Fibroblast of skin of left quadriceps (primary cell): Measurements from ENCODE around the gene SMAD7.
A peak's percentile ranks its signal among the peaks of the same experiment; 100 is the strongest.

Experiments used
- DNase-seq, 2 experiments: peaks; one replicate each; pipeline ENCODE4 v3.0.0-alpha.2; 2013; ENCODE audit warnings: low read depth in 2 of 2

SMAD7 gene, protein sequence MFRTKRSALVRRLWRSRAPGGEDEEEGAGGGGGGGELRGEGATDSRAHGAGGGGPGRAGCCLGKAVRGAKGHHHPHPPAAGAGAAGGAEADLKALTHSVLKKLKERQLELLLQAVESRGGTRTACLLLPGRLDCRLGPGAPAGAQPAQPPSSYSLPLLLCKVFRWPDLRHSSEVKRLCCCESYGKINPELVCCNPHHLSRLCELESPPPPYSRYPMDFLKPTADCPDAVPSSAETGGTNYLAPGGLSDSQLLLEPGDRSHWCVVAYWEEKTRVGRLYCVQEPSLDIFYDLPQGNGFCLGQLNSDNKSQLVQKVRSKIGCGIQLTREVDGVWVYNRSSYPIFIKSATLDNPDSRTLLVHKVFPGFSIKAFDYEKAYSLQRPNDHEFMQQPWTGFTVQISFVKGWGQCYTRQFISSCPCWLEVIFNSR

DNA sequence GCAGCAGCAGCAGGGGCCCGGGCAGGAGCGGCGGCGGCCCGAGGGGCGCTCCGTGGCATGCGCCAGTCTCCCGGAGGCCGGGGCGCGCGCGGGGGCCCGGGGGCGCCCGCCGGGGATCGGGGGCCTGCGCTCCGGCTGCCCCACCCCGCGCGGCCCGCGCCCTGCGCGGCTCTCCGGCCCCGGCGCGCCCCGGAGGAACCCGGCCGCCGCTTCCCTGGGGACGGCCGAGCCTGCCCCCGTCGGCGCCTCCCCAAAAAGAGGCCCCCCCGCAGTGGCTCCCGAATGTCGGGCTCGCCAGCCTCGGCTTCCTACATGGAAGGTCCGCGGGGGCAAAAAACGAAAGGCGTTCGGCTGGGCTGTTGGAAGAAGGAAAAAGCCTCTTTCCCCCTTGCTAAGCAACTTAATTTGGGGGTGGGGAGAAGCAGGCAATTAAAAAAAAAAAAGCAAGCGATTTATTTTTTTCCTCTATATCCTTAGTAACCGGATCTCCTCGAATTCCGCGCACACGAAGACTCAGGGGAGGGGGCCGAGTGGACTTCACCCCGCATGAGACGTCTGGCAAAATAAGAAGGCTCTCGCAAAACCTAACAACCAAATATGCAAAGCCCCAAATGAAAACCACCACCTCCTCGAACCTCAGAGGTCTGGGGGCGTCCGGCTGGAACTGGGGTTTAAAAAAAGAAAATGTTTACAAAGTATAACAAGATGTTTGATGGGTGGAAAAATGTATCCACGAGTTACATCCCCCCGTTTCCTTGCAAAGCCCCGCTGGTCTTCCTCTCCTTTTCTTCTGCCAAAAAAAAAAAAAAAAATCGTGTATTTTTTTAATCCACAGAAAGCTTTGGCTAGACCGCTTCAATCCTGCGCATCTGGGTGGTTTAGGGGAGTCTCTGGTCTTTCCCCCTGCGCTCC is at the start of gene SMAD7:
Gene SMAD7 (minus strand): TSS at position 430 of the 912 bp plus-strand sequence. CDS start 541 bp downstream, outside the sequence.
- DNase-seq = no peak

DNA sequence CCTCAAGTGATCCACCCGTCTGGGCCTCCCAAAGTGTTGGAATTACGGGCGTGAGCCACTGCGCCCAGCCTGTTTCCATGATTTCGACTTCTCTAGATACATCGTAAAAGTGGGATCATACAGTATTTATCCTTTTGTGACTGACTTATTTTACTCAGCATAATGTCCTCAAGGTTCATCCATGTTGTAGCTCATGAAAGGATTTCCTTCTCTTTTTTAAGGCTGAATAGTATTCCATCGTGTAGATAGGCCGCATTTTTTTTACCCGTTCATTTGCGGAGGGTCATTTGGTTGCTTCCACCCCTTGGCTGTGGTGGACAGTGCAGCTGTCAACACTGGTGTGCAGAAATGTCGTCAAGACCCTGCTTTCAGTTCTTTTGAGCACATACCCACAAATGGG is 48.8 kb upstream of the SMAD7 start:
- no peak for DNase-seq

DNA sequence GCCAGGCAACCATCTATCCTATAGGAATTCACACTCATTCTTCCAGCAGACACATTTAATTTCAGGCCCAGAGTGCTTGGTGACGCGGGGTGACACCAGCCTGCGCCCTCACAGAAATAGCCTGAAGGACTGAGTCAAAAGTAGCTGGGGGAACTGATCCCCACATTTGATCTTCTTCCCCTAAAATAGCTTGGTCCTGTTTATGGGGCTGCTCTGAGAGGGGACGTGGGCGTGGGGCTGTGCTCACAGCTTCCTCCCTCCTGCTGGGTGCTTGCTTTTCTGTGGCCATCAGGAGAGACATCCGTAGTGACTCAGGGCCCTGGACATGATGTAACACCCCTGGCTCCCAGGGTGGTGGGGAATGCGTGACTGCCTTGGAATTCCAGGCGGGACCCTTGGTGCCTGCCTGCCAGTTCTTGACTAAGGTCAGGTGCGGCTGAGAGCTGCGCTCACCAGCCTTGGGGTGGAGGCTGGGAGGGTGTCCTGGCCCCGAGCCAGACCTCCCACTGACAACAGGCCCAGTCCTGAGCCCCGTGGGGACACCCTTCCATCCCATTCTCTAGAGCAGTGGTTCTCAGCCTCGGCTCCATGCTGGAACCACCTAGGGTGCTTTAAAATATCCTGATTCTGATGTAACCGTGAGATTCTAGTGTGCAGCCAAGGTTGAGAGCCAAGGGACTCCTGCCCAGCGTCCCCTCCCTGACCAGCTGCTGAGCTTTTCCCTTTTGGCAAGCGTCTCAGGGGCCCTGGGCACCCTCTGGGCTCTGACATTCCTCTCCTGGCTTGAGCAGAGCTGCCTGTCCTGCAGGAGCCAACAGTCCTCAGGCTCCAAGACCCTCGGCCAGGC is 47.4 kb upstream of the SMAD7 start:
- peak; percentile 88 to 90 for DNase-seq

DNA sequence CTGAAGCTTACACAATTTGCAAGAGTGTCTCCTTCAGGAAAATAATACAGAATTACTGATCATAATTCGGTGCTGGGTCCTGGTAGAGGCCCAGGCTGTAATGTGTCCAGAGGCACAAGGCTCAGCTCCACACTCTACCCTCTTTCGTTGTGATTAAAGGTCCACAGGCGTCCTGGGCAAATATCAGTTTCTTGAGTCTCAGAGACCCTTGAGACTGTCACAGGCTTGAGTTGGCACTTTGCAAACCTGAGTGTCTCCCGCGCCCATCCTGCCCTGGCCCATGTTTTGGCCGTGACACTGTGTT is 46.9 kb upstream of the SMAD7 start:
- no peak for DNase-seq

DNA sequence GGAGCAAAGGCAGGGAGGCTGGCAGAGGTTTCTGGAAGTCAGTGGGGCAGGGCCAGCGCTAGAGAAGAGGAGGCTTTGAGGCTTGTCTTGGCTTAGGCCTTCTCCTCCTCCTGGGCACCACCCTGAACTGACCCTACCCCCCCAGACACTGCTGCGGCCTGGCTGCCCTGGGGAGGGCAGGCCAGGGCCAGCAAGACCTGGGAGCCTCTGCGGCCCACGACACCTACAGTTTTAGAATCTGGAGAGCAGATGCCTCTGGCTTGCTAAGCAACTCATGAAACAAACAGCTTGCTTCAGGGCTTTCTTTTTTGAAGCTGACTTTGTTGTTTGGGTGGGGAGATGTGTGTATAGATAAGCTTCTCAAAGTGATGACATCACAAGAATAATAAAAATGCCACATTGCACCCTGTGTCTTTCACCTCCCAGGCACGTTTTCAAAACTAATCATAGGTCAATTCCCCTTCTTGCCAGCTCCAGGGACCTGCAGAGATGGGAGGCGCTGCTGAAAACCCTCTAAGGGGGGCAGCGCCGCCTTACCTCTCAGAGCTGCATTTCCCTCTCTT is 46.2 kb upstream of the SMAD7 start:
- DNase-seq = peak; percentile 56 to 58

DNA sequence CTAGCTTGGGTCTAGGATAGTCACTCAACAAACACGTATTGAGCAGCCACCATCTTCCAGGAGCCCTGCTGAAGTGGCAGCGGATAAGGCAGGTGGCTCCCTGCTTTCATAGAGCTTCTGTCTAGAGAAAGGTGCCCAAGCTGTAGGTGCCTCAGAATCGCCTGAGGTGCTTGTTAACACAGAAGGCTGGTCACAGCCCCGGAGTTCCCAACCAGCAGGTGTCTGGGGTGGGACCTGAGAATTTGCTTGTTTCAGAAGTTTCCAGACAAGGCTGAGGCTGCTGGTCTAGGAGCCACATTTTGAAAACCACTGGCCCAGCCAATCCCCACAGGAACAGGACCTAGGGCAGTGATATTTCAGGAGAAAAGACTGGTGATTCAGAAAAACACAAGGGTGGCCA is 45.3 kb upstream of the SMAD7 start:
- DNase-seq = no peak

DNA sequence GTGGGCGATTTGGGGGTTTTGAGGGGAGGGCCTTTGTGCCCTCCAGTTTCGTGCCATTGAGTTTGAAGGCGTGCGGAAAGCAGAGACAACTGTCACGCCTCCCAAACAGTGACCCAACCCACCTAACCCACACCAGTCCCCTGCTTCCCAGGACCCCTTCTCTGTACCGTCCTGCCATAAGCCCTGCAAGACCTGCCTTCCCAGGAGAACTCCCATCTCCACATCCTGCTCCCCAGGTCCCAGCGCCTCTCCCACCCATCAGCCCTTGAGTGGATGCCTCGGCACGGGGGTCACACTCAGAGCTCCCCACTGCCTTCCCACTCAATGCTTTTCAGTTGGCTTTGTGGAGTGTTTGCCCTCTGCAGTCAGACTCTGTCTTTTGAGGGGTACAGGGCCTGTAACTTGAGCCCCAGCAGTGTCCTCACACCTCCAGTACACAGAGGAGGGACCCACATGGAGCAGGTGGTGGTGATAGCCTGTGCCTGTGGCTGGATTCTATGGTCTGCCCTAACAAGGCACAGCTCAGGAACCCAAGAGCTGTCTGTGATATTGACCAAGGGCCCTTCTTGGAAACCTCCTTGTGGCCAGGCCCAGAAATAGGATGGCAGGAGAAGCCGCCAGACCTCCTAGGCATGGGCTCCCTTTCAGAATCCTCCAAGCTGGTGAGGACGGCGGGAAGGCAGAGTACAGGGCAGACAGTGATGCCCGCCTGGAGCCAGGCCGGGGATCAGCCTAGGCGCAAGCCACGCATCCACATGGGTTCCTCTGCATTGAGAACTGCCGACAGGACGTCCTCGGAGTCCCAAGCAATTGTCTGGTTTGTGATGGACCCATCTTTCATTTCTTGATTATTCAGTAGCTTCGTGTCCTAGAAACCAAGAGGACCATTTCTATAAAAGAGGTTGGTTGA is 44.4 kb upstream of the SMAD7 start:
- DNase-seq = no peak

DNA sequence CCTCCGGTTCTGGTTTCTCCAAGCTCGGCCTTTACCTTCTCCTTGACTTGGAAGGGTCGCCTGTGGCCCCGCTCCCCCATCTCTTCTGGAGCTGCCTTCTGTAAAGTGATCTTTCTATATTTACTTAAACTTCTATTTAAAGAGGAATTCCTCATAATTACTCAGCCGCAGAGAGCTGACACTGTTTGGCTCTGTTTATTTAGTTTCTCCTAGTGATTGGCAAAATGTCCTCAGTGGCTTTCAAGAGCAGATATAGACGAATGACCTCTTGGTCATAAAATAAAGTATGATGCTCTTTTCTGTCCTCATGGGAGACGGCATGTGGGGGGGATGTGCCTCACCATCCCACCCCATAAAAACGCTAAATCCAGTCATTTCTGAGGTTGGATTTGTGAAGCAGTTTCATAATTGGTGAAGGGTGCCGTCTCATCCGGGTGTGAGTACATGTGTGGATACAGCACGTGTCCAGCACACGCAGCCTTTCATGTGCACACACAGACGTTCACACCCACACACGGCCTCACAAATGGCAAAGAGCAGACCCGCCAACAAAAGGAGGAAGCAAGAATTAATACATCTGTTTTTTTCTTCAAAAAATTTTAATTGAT is 43.4 kb upstream of the SMAD7 start:
- peak in 1 of 2 experiments; percentile 45 for DNase-seq

DNA sequence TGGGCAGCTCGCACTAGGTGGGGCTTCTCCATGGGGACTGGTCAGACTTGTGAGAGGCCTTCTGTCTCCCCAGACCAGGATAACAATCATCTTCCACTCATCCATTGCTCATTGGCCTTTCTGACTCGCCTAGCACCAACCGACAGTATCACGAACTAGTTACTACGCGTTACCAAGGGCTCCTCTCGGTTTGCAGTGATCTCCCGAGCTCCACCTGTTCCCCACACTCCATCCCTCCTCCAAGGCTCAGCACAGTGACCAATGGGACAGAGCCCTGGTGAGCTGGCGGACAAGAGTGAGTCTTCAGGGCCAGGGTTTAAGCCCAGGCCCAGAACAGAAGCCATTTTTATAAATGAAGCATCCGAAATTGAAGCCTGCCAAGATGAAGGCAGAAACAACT is 42.8 kb upstream of the SMAD7 start:
- DNase-seq = no peak

DNA sequence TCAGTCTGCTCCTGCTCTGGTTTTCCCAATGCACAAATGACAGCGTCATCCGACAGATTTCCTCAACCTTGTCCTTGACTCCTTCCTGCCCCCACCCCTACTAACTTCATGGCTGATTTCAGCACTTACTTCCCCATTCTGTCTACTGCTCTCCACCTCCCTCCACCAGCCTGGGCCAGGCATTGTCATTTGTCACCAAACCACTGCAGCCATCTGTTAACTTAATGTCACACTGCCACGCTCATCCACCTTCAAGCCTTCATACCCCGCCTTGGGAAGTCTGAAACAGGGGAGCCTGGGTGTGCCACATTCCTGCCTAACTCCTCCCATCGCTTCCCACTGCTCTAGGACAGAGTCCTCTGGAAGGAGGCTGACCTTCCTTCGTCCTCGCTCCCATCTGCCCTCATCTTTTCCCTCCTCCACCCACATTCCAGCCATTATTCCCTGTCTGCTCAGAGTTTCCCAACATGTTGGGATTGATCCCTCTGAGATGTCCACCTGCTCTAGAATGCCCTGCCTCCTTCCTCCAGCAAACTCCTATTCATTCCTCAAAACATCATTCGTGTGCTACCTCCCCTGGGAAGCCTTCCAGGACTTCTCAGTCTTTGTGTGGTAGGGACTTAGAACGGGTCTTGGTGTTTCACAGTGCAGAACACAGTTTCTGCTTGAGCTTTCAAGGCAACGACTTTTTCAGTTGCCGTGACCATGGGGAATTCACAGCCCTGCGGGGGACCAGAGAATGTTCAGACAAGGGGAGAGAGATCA is 42.2 kb upstream of the SMAD7 start:
- no peak for DNase-seq

DNA sequence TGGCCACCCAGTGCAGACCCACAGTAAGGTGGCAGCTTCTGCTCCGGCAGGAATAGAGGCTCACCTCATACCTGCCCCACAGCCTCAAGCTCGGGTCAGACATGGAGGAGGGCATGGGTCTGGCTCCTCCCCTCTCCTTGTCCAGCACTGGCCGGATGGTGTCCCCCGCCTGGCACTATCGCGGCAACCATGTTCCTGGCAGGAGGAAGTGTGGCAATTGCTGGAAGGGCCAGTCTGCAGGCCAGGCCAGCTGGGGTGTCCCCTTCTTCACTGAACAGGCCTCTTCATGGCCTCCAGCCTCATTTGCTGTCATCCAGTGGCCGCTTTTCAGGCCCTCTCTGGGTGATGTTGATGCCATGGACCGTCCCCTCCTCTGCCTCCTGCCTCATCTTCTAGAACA is 41.4 kb upstream of the SMAD7 start:
- DNase-seq = no peak

DNA sequence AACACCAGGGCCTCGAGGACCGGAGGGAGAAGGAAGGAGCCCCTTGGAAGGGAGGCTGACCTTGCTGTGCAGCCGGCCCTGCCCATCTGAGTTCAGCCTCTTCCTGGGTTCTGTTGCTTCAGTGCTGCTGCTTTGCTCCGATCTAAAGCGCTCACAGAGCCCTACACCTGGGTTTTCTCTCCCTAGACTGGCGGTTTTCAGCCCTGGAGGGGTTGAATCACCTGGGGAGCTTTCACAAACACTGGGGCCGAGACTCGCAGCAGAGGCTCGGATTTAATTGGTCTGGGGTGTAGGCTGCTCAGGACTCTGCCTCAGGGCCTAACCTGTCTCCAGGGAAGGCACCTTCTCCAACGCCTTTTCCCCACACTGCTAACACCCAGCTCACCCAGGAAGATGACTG is 40.9 kb upstream of the SMAD7 start:
- DNase-seq = no peak

DNA sequence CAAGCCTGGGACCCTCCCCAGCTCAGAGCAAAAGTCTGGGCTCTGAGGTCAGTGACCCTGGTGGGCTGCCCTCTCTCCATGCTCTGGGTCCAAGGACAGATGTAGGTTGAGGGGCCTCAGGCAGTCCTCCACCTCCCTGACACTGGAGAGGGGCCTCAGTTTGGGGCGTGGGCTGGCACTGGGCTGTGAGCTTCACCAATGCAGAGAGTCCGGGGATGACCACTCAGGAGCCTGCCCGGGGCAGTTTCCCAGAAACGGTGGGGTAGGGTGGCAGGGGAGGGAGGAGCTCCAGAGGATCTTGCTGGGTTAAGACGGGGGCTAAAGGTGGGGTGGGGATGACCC is 40.5 kb upstream of the SMAD7 start:
- no peak for DNase-seq

DNA sequence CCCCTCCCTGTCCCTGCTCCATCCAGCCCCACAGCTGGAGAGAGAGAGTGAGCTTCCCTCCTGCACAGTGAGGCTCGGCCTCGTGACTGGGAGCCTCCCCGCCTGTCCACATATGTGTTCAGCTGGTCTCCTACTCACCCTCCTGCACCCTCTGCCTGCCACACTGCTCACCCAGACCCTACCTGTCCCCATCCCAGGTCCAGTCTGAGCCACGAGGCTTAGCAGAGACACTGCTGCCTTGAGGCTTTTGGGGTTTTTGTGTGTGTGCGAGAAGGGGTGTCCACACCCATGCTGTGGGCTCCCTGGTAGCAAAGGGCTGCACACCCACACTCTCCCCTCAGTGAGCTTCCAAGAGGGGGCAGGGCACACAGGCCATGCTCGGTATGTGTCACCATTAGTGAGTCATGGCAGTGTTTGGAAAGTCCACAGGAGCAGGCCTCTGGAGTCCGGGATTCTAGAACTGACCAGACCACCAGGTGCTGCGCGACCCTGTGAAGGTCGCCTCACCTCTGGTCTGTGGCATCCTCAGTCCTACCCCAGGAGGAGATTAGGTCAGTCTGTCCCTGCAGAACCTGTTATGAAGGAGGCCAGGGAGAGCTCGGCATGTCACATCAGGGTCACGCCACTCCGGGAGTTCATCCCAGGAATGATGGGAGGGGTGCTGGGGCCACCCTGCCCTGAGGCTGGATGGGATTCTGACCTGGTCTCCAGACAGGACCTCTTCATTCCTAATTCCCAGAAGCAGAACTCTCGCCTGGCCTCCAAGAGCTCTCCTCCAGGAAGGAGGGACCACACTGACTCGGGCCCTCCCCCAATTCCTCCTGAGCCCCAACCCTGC is 39.9 kb upstream of the SMAD7 start:
- no peak for DNase-seq

DNA sequence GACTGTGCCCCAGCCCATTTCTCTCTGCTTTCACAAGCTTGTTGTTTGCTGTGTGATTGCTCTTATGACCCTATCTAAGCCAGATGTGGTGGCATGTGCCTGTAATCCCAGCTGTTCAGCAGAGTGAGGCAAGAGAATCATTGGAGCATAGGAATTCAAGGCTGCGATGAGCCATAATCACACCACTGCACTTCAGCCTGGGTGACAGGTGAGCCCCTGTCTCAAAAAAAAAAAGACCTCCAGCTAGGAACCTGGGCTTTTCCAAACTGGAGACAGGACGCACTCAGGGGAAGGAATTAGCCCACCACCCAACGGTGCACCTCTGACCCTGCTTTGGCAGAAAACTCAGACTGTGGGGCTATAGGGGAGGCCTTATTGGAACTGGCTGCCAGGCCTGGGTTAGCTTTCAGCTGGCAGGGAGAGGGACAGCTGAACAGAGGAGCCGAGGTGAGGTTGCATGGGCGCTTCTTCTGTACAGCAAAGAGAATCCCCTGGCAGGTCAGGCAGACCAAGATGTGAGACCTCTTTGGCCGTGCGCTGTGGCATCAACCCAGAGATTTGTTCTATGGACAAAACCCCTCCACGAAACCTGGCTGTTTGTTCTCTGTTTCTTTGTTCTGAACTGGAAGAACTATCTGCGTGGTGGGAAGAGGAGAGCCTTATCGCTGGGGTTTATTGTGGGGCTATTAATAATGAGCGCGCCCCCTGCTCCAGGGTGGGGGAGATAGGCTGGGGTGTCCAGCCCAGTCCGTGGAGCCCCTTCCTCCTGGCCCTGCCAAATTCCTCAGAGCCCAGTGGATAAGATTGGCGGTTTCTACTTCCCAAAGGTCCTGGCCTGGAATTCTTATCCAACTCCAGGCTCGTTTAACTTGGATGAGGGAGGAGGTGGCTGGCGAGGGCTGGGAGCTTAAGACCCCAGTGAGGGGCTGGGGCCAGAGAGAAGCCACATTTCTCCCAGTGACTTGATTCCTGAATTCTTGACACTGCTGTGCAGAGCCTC is 38.8 kb upstream of the SMAD7 start:
- no peak for DNase-seq

DNA sequence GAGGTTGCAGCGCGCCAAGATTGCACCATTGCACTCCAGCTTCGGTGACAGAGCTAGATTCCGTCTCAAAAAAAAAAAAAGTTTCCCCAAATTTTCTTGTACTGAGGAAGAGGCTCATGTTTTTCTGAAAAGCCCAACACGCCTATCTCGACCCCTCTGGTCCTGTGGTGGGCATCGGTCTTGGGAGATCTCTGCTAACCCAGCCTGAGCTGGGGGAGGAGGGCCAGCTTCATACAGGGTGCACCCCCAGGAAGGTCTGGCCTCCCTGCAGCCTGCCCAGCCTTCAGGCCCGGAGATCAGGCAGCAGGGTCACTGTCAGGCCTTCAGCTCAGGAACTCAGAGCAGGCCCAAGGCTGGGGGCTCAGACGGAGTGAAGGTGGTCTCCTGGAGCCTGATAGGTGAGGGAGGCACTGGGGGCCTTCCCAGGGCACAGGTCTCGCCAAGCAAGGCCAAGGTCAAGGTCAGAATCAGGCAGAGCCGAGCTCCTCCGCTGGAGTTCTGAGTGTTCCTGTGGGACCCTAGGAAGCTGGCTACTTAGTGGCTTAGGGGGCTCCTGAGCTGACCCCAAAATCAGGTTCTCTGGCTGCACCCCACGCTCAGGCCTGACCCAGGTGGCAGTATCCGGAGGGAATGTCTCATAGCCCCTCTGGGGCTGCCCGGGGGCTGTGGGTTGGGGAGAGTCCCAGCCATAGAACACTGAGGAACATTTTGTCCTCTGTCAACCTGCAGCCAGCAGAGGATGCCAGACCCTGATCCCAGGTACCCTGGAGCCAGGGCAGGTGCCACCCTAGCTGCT is 37.9 kb upstream of the SMAD7 start:
- DNase-seq = no peak

DNA sequence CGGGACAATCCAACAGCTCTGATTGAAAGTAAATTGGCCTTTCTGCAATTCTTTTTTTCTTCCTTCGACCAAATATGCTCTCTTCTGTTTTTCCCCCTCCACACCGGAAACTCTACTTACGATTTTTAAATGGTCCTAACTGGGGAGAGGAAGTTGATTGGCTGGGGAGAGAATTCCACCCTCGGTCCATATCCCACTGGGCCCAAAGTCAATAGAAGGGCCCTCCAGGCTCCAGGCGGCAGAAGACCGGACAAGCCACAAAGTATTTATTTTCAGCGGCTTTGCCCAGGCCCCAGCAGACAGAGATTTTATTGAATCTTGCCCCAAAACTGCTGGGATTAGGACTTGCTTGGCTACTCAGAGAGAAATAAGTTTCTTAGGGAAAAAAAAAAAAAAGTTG is 37.1 kb upstream of the SMAD7 start:
- DNase-seq = no peak
